Activated naive CD8-positive, alpha-beta T cell treated with anti-CD3 and anti-CD28 coated beads for 36 hours (primary cell): ENCODE measurements around the gene MACROD2. TPM values are rescaled to one million over a fixed set of nuclear protein-coding genes. Genes with fewer than 3 reads are reported as not detected.

Experiments
- DNase-seq: peaks from one replicate; pipeline ENCODE4 v3.0.0; 2021
- H3K27ac Mint-ChIP-seq: one replicate; pipeline ENCODE4 v1.8.0; 2022; ENCODE audit warnings: mild to moderate bottlenecking, moderate library complexity, mixed read lengths
- H3K27me3 Mint-ChIP-seq: one replicate; pipeline ENCODE4 v1.8.0; 2022; ENCODE audit warnings: mild to moderate bottlenecking, mixed read lengths
- H3K36me3 Mint-ChIP-seq: one replicate; pipeline ENCODE4 v1.8.0; 2021; ENCODE audit warnings: mild to moderate bottlenecking, mixed read lengths
- H3K4me1 Mint-ChIP-seq: one replicate; pipeline ENCODE4 v1.8.0; 2021; ENCODE audit warnings: mixed read lengths
- H3K4me3 Mint-ChIP-seq: one replicate; pipeline ENCODE4 v1.8.0; 2022; ENCODE audit warnings: mild to moderate bottlenecking, moderate library complexity, mixed read lengths
- H3K9me3 Mint-ChIP-seq: one replicate; pipeline ENCODE4 v1.8.0; 2022; ENCODE audit warnings: mixed read lengths
- total RNA-seq, 2 experiments: library from RNA; stranded (reverse); gene quantifications; one replicate each; pipeline ENCODE4 v1.2.3, GENCODE V29; 2021

MACROD2 gene
- total RNA-seq, 2 experiments from 2014 or later: 0.12 to 0.14 TPM

DNA sequence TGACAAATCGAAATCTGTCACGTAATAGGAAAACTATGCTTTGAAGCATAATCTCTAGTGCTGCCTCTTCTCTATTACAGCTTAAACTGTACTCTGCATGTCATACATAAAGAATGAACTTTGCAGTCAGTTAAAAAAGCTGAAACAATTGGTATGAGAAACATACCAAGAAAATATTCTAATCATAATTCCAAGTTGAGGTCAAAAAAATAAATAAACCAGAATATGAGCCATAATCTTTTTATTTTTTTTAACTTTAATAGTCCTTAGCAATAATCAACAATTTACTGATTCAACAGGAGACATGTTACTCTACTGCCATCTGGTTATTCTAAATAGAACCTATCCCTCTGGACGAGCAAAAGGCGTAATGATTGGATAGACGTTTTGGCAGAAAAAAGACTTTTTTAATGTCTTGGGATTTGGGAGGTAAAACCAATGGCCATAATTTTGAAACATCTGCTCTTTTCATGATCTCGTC, 566.5 kb downstream of the MACROD2 start:
- H3K27ac Mint-ChIP-seq: no peak overlapping the region
- no peak for DNase-seq
- H3K9me3 Mint-ChIP-seq: peaks cover 3% of the 10 kb centered on the region
- no peak overlapping the region for H3K4me3 Mint-ChIP-seq
- no peaks in the 10 kb centered on the region for H3K36me3 Mint-ChIP-seq
- H3K27me3 Mint-ChIP-seq: no peaks in the 10 kb centered on the region
- H3K4me1 Mint-ChIP-seq: no peaks in the 10 kb centered on the region

- Mint-ChIP-seq H3K4me1 (no peaks in the 10 kb centered on the region), H3K27ac (no peak overlapping the region), H3K9me3 (peaks cover 2% of the 10 kb centered on the region), H3K4me3 (no peak overlapping the region), H3K36me3 (no peaks in the 10 kb centered on the region), H3K27me3 (no peaks in the 10 kb centered on the region)
- DNase-seq: no peak
Measured at GRCh38 chr20:14562981-14563380, 567.7 kb downstream of the MACROD2 start.

DNA sequence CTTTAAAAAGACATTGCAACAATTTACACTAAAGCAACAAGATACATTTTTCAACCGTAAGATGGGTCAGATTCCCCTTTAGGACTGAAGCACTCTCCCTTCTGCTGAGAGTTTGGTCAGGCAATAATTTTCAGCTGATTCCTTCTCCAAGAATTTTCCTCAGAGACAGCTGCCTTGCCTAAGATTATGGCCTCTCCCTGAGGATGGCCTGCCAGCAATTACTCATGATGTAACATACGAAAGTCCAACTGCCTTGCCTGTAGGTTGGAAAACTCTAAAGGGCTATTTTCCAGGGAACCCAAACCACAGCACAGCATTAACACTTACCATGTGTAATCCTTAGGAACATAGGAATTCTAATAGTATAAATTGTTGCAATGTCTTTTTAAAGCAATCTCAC, 571.2 kb downstream of the MACROD2 start:
- no peaks in the 10 kb centered on the region for H3K36me3 Mint-ChIP-seq
- H3K4me3 Mint-ChIP-seq: no peak overlapping the region
- no peak for DNase-seq
- H3K27ac Mint-ChIP-seq: no peak overlapping the region
- no peaks in the 10 kb centered on the region for H3K27me3 Mint-ChIP-seq
- H3K4me1 Mint-ChIP-seq: no peaks in the 10 kb centered on the region
- peaks cover 1% of the 10 kb centered on the region for H3K9me3 Mint-ChIP-seq

DNA sequence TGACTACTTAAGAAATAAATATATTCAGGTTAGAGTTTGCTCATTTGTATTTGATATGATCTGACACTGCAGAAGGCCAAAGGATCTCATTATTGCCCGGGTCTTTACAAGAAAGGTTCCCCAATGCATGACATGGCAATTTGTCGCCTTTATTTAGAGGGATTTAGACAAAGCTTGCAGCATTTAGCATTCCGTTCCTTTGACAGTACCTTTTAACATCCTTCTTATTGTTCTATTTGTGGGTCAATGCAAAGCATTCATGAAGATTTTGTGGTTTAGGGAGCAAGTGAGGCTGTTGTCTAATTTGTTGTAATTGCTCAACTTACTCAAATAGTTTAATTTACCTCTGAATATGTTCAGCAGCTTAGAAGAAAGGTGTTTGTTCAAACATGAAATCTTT, 572.9 kb downstream of the MACROD2 start:
- Mint-ChIP-seq H3K27ac (no peak overlapping the region), H3K4me3 (no peak overlapping the region), H3K4me1 (no peaks in the 10 kb centered on the region), H3K27me3 (no peaks in the 10 kb centered on the region), H3K9me3 (peaks cover 2% of the 10 kb centered on the region), H3K36me3 (no peaks in the 10 kb centered on the region)
- DNase-seq: no peak

DNA sequence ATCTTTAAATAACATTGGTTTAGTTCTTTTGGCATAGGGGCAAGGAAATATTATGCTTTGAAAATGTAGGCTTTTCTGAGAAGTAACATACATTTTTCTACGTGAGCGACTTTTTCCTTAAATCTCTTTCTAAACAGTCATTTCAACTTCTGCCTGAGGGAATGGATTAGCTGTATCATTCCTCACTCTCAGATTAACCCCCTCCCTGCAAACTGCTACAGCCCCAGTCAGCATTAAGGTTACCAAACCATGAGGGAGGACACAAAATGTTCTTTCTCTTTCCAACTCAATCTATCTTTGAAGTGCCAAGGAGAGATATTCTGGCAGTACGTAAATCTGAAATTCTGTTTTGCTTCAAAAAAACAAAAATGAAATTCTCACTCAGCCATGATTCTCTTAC, 573.4 kb downstream of the MACROD2 start:
- H3K27ac Mint-ChIP-seq: no peak overlapping the region
- no peaks in the 10 kb centered on the region for H3K4me1 Mint-ChIP-seq
- no peaks in the 10 kb centered on the region for H3K36me3 Mint-ChIP-seq
- DNase-seq: no peak
- H3K27me3 Mint-ChIP-seq: no peaks in the 10 kb centered on the region
- peaks cover 2% of the 10 kb centered on the region for H3K9me3 Mint-ChIP-seq
- H3K4me3 Mint-ChIP-seq: no peak overlapping the region

DNA sequence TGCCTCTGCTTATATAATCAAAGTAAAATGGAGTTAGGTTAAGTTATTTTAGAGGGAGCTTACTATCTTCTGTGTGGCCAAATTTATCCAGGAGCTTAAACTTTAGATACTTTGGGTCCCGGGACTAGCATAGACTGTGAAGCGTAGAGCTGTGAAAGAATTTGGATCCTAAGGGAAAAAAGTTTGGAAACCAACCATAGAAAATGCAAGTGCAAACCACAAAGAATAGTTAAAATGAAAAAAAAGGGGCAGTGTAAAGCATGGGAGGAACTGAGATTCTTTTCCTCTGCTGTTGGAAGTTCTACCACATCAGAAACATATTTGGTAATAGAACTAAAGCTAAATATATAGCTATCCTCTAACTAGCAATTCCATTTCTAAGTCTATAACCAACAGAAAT, 574.3 kb downstream of the MACROD2 start:
- Mint-ChIP-seq H3K27ac (no peak overlapping the region), H3K27me3 (no peaks in the 10 kb centered on the region), H3K9me3 (peaks cover 2% of the 10 kb centered on the region), H3K4me3 (no peak overlapping the region), H3K36me3 (no peaks in the 10 kb centered on the region), H3K4me1 (no peaks in the 10 kb centered on the region)
- DNase-seq: no peak

- H3K27ac Mint-ChIP-seq: no peak overlapping the region
- peaks cover 2% of the 10 kb centered on the region for H3K9me3 Mint-ChIP-seq
- DNase-seq: no peak
- no peaks in the 10 kb centered on the region for H3K27me3 Mint-ChIP-seq
- H3K4me1 Mint-ChIP-seq: no peaks in the 10 kb centered on the region
- no peaks in the 10 kb centered on the region for H3K36me3 Mint-ChIP-seq
- H3K4me3 Mint-ChIP-seq: no peak overlapping the region
Measured at GRCh38 chr20:14570811-14571210, 575.5 kb downstream of the MACROD2 start.

- Mint-ChIP-seq H3K9me3 (peaks cover 2% of the 10 kb centered on the region), H3K4me1 (no peaks in the 10 kb centered on the region), H3K27ac (no peak overlapping the region), H3K36me3 (no peaks in the 10 kb centered on the region), H3K27me3 (no peaks in the 10 kb centered on the region), H3K4me3 (no peak overlapping the region)
- no peak for DNase-seq
Measured at GRCh38 chr20:14573676-14574075, 578.4 kb downstream of the MACROD2 start.

- Mint-ChIP-seq H3K9me3 (peaks cover 2% of the 10 kb centered on the region), H3K36me3 (no peaks in the 10 kb centered on the region), H3K4me3 (no peak overlapping the region), H3K27ac (no peak overlapping the region), H3K4me1 (no peaks in the 10 kb centered on the region), H3K27me3 (no peaks in the 10 kb centered on the region)
- no peak for DNase-seq
Measured at GRCh38 chr20:14576196-14576877, 581.0 kb downstream of the MACROD2 start.

- no peaks in the 10 kb centered on the region for H3K27me3 Mint-ChIP-seq
Measured at GRCh38 chr20:14580418-14581074, 585.2 kb downstream of the MACROD2 start.

GRCh38 chr20:14581731-14582130, 586.4 kb downstream of the MACROD2 start:
- Mint-ChIP-seq H3K4me3 (no peak overlapping the region), H3K27ac (no peak overlapping the region), H3K4me1 (no peaks in the 10 kb centered on the region), H3K36me3 (no peaks in the 10 kb centered on the region), H3K9me3 (peaks cover 8% of the 10 kb centered on the region), H3K27me3 (no peaks in the 10 kb centered on the region)
- DNase-seq: no peak

More at GRCh38 chr20:14580418-14581074, 585.2 kb downstream of the MACROD2 start:
- H3K27ac Mint-ChIP-seq: no peak overlapping the region
- no peaks in the 10 kb centered on the region for H3K36me3 Mint-ChIP-seq
- no peak for DNase-seq
- peaks cover 5% of the 10 kb centered on the region for H3K9me3 Mint-ChIP-seq
- H3K4me3 Mint-ChIP-seq: no peak overlapping the region
- no peaks in the 10 kb centered on the region for H3K4me1 Mint-ChIP-seq

DNA sequence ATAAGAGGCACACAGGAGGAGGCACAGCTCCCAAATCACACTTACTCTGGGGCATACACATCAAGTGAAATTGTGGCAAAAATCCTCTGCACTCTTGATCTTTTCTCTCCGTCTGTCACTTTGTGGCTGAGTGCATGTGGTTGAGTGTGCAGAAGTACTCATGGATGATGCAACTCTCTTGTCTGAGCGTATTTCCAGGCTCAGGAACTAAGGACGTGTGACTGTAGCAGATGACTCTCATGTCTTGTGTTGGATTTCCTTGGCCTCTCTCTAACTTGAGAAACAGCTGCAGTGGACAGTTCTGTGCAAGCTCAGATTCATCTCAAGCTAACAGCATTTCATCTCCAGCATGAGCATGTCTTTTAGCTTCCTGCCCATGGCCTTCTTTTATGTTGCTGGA, 587.5 kb downstream of the MACROD2 start:
- Mint-ChIP-seq H3K4me3 (no peak overlapping the region), H3K9me3 (peaks cover 8% of the 10 kb centered on the region)

GRCh38 chr20:14583413-14583812, 588.1 kb downstream of the MACROD2 start:
- no peaks in the 10 kb centered on the region for H3K27me3 Mint-ChIP-seq
- no peak for DNase-seq

More for the DNA sequence above, 587.5 kb downstream of the MACROD2 start:
- no peak for DNase-seq
- no peaks in the 10 kb centered on the region for H3K36me3 Mint-ChIP-seq
- no peaks in the 10 kb centered on the region for H3K27me3 Mint-ChIP-seq
- no peaks in the 10 kb centered on the region for H3K4me1 Mint-ChIP-seq
- no peak overlapping the region for H3K27ac Mint-ChIP-seq

DNA sequence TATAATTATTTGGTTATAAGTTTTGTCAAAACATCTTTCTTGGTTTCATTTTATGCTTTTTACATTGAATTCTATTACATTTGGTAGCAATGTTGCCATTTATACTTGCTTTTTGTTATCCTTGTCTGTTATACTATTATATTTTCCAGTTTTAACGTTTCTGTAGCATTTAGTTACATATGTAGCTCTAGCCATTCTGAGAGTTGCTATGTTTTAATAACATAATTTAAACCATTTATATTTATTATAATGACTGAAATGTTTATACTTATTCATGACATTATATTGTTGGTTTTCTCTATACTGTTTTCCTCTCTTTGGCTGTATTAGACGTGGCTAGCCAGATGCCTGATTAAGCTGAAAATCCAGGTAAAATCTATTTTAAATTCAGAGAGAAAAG, 594.1 kb downstream of the MACROD2 start:
- H3K4me3 Mint-ChIP-seq: no peak overlapping the region
- no peaks in the 10 kb centered on the region for H3K4me1 Mint-ChIP-seq
- DNase-seq: no peak
- H3K27me3 Mint-ChIP-seq: no peaks in the 10 kb centered on the region
- H3K9me3 Mint-ChIP-seq: peaks cover 3% of the 10 kb centered on the region
- H3K36me3 Mint-ChIP-seq: no peaks in the 10 kb centered on the region
- H3K27ac Mint-ChIP-seq: no peak overlapping the region

More at GRCh38 chr20:14583413-14583812, 588.1 kb downstream of the MACROD2 start:
- Mint-ChIP-seq H3K9me3 (peaks cover 8% of the 10 kb centered on the region), H3K4me3 (no peak overlapping the region), H3K36me3 (no peaks in the 10 kb centered on the region), H3K27ac (no peak overlapping the region), H3K4me1 (no peaks in the 10 kb centered on the region)

DNA sequence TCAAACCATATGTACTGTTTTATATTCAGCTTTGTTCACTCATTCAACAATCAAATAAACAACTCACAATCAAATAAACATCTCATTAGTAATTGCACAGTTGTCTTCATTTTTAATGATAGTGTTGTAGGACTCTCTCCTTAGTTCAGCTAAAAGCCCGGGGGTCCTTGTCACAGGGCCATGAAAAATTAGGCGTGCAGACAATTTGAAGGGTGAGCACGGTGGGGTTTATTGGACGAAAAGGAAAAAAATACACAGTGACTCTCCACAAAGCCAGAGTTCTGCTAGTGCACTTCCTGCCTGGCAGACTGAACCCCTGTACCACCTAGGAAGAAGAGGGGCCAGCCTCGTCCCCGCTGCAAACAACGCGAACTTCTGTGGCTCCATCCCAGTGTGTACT, 599.7 kb downstream of the MACROD2 start:
- no peaks in the 10 kb centered on the region for H3K27me3 Mint-ChIP-seq

GRCh38 chr20:14597206-14597715, 601.9 kb downstream of the MACROD2 start:
- no peak for DNase-seq
- Mint-ChIP-seq H3K27me3 (no peaks in the 10 kb centered on the region), H3K27ac (no peak overlapping the region)

More for the DNA sequence above, 599.7 kb downstream of the MACROD2 start:
- Mint-ChIP-seq H3K9me3 (peaks cover 1% of the 10 kb centered on the region), H3K4me1 (no peaks in the 10 kb centered on the region), H3K36me3 (no peaks in the 10 kb centered on the region), H3K27ac (no peak overlapping the region), H3K4me3 (no peak overlapping the region)
- DNase-seq: no peak

More at GRCh38 chr20:14597206-14597715, 601.9 kb downstream of the MACROD2 start:
- Mint-ChIP-seq H3K9me3 (peaks cover 1% of the 10 kb centered on the region), H3K4me3 (no peak overlapping the region), H3K4me1 (no peaks in the 10 kb centered on the region), H3K36me3 (no peaks in the 10 kb centered on the region)
